Measurements from ENCODE around the gene HTR1D.
"Not testable (repeated sequence)": the region's sequence is repeated elsewhere in the genome, so short reads cannot be mapped to it uniquely, and the experiment has no call there.

HTR1D gene

GRCh38 chr1:23217421-23218115, at the start of gene HTR1D:
Gene HTR1D, minus strand, starts transcription at chr1:23217502. Its CDS starts 23,283 bp downstream, at chr1:23194219.
- DNase-seq: no peak

- no peak for DNase-seq
These were observed 46.1 kb upstream of the HTR1D start for GRCh38 chr1:23263380-23263887.

GRCh38 chr1:23258082-23258481, 40.8 kb upstream of the HTR1D start:
- not testable (repeated sequence) for DNase-seq

- DNase-seq: not testable (repeated sequence)
These were observed 40.1 kb upstream of the HTR1D start for GRCh38 chr1:23257371-23257770.

- DNase-seq: no peak
These were observed 37.3 kb upstream of the HTR1D start for GRCh38 chr1:23254584-23254983.

DNA sequence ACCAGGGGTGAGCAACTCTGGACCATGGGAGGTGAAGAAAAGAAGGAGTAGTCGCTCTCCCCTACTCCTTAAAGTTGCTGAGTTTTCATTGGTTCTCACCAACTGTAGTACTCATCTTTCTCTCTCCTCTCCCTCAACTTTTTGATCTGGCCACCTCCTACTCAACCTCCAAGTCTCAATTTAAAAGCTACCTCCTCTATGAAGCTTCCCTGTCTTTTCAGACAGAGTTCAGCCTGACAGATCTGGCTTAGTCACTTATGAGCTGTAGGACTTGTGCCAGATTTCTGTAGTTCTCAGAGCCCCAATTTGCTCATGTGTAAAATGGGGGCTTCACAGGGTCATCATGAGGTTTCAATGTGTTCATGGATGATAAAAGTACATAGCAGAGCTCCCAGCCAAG, 34.5 kb upstream of the HTR1D start:
- no peak for DNase-seq

DNA sequence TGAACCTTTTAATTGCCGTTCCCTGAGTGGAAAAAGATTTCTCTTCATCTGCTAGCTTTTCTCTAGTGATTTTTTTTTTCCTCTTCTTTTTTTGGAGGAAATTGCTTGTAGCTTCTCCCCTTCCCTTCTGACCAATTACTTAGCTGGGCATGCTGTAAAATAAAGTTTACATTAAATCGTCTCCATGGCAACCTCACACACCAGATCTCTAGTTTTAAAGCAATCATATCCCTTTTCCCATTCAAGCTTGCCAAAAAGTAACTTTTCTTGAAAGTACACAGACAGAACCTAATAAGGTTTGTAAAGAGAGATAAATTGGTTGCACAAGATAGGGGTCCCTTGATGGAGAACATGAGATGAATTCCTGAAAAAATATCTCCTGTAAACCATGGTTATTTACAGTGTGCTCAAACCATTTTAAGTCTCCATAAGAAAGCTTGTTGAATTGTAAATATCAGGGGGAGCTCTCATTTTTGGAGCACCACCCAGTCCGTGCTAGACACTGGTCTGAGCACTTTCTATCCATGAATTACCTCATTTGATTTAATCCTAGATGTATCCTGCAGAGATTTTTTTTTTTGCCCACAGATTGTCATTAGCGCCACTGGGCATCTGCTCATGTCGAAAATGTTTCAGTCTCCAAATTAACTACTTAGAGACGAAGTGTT, 32.6 kb upstream of the HTR1D start:
- DNase-seq: no peak

DNA sequence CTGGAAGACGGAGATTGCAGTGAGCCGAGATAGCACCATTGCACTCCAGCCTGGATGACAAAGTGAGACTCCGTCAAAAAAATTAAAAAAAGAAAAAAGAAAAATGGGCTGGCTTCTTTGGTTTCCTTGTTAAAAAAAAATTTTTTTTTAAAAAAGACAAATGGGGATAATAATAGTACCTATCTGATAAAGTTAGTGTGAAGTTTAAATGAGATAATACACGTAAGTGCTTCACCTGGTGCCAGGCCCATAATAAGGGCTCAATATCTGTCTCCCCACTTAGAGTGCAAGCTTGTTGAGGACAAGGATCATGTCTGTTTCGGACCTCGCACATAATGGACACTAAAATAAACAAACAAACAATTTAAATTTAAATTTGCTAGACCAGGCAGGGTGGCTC, 30.0 kb upstream of the HTR1D start:
- no peak for DNase-seq

GRCh38 chr1:23246274-23246673, 29.0 kb upstream of the HTR1D start:
- no peak for DNase-seq

DNA sequence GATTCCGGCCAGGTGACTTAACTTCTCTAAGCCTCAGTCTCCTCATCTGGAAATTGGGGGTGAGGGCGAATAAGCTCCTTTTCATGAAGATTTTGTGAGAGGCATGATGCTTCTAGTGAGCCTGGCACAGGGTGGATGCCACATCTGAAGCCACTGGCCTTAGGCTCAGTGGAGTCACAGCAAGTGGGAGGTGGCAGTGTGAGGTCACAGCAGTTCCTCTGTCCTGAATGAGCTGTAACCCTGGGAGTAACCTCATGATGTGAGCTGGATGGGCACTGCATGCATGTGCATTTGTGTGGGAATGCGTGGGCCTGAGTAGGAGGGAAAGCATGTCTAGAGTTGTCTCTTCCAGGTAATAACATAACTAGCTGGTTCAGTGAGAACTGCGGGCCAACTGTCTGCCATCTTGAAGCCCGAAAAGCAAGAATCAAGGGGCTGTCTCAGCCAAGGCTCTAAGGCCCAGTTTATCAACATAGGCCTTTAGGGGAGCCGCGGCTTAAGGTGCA, 27.0 kb upstream of the HTR1D start:
- no peak for DNase-seq

GRCh38 chr1:23242414-23242813, 25.1 kb upstream of the HTR1D start:
- no peak for DNase-seq

DNA sequence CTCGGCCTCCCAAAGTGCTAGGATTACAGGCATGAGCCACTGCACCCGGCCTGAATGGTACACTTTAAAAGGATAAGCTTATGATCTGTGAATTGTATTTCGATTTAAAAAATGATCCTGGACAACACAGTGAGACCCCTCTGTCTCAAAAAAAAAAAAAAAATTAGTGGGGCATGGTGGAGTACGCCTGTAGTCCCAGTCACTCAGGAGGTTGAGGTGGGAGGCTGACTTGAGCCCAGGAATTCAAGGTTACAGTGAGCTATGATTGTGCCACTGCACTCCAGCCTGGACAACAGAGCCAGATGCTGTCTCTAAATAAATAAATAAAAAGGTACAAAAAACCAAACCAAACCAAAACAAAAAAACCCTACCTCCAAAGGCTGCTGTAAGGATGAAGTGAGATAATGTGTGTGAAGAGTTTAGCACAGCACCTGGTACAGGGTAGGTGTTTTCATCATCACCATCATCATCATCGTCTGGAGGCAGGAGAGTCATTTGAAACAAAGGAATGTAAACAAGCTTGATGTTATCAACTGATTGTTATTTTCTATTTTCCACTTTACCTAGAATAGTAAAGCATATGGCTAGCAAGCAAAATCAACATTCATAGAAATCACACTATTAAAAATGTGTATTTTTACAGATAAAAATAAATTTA, 22.5 kb upstream of the HTR1D start:
- DNase-seq: no peak

- no peak for DNase-seq
These were observed 21.3 kb upstream of the HTR1D start for GRCh38 chr1:23238565-23238964.

DNA sequence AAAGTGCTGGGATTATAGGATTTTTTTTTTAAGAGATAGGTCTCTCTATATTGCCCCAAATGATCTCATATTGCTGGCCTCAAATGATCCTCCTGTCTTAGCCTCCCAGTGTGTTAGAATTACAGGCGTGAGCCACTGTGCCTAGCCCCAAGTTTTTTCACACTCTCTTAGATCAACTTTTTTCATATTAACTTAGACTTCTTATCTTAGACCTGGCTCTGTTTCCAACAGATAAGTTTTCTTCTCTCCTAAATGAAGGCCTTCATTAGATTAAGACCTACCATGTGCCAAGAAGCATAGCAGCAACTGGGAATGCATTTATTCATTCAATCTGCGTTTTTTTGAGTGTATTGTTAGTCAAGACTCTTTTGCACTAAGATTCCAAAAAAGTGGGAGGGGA, 20.2 kb upstream of the HTR1D start:
- no peak for DNase-seq

DNA sequence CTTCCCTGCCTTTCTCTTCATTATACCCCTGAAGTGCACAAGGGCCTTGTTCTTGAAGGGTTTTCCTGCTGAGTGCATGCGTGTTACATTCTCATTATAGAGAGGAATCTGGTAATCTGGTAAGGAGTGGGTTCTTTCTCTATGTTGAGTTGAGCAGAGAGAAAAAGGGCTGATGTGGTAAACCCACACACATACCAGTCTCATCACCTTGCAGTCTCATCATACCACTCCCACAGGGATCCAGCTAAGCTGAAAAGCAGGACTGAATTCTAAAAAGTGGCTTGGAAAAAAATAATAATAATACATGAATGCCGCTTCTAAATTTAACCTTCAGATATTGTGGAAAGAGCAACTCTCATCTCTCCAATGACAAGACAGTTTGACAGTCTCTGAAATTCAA, 10.5 kb upstream of the HTR1D start:
- no peak for DNase-seq

DNA sequence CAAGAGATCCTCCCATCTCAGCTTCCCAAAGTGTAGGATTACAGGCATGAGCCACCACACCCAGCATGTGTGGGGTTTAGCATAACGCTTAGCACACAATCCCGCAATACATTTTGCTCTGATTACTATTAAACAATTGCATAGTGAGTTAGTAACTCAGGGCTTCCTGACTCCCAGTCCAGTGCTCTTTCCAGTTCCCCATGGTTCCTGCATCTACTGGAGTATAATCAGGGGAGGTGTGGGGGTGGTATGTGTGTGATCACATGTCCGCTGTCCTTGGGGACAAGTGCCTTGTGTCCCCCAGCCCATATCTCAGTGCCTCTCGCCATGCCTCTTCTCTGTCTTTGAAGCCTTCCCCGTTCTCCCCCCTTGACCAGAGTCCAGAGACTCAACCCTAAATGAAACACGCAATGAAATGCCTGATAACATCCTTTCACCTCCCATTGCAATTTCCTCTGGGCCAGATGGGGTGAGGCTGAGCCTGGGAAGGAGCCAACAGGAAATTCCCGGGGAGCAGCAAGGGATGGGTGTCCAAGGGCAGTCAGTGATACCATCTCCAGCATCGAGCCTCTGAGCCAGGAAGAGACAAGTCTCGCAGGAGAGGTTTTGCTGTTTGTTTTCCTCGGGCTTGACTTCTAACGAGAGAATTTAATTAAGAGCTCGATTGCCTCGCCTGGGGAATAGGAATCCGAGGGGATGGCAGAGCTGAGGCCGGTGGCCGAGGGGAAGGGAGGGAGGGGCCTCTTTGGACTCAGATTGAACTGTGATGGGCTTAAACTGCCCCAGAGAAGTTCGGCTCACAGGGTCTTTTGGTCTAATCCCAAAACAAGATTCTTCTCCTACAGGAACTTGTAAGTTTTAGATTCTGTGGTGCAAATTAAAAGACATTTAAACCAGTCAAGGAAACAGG, 7.7 kb upstream of the HTR1D start:
- no peak for DNase-seq

- not testable (repeated sequence) for DNase-seq
These were observed 6.7 kb upstream of the HTR1D start for GRCh38 chr1:23223963-23224362.

GRCh38 chr1:23223490-23223951, 6.2 kb upstream of the HTR1D start:
- DNase-seq: not testable (repeated sequence)

GRCh38 chr1:23222742-23223141, 5.4 kb upstream of the HTR1D start:
- no peak for DNase-seq

GRCh38 chr1:23222331-23222730, 5.0 kb upstream of the HTR1D start:
- DNase-seq: no peak

- DNase-seq: no peak
These were observed 3.8 kb upstream of the HTR1D start for GRCh38 chr1:23221107-23221506.

- peak; percentile 13 for DNase-seq
These were observed 406 bp downstream of the HTR1D start for GRCh38 chr1:23216771-23217420.
